Mesodermal cell (in vitro differentiated cells): ENCODE measurements around the gene CDC42EP2.

Source experiments
- H3K27ac ChIP-seq: 2 replicates; pipeline ENCODE4 v1.7.0; 2013; ENCODE audit warnings: mild to moderate bottlenecking, low read depth, low read length, moderate library complexity; ENCODE audit not compliant: severe bottlenecking
- H3K36me3 ChIP-seq: 2 replicates; pipeline ENCODE4 v1.7.1; 2013; ENCODE audit warnings: mild to moderate bottlenecking, low read length, moderate library complexity; ENCODE audit not compliant: control insufficient read depth, insufficient read depth
- H3K4me1 ChIP-seq: one replicate; pipeline ENCODE4 v1.7.1; 2013; ENCODE audit warnings: mild to moderate bottlenecking, low read length; ENCODE audit not compliant: insufficient read depth, control insufficient read depth, poor library complexity, severe bottlenecking
- H3K4me3 ChIP-seq: 2 replicates; pipeline ENCODE4 v1.7.0; 2013; ENCODE audit warnings: low read length, control low read depth, mild to moderate bottlenecking; ENCODE audit not compliant: insufficient read depth, poor library complexity, severe bottlenecking; ENCODE audit errors: extremely low read depth
- H3K9me3 ChIP-seq: 2 replicates; pipeline ENCODE4 v1.7.1; 2013; ENCODE audit warnings: mild to moderate bottlenecking, low read length, moderate library complexity; ENCODE audit not compliant: control insufficient read depth
- WGBS, 2 experiments: methylation state at CpG; one replicate each; pipeline ENCODE4 v1.1.5; 2013; ENCODE audit warnings: missing lambda C conversion rate in 2 of 2; ENCODE audit not compliant: insufficient coverage in 2 of 2; 5-methylcytosine and 5-hydroxymethylcytosine counted together

The CDC42EP2 gene

DNA sequence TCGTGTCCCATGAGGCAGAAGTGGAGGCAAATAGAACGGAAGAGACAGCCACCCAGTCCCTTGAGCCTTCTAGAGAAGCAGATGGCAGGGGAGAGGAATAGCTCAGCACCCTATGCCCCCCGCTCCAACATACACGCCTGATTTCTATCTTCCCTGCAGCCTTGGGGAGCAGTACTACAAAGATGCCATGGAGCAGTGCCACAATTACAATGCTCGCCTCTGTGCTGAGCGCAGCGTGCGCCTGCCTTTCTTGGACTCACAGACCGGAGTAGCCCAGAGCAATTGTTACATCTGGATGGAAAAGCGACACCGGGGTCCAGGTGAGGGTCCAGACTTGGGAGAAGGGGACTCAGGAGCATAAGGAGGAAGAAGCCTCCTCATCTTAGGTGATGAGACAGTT is 25.6 kb downstream of the CDC42EP2 start:
- Histone ChIP-seq H3K9me3 (no peaks in the 10 kb centered on the region), H3K4me1 (peaks cover 2% of the 10 kb centered on the region), H3K27ac (no peak overlapping the region), H3K36me3 (peaks cover 84% of the 10 kb centered on the region), H3K4me3 (no peak overlapping the region)
- WGBS, 2 experiments = 96% methylated on average over 9 to 11 of the region's 11 CpGs

GRCh38 chr11:65341856-65342255 is 27.2 kb downstream of the CDC42EP2 start:
- no peak overlapping the region for H3K27ac ChIP-seq
- peaks cover 2% of the 10 kb centered on the region for H3K4me1 ChIP-seq
- peaks cover 92% of the 10 kb centered on the region for H3K36me3 ChIP-seq
- no peaks in the 10 kb centered on the region for H3K9me3 ChIP-seq
- H3K4me3 ChIP-seq = no peak overlapping the region
- 100% methylated on average over 2 to 3 of the region's 3 CpGs for WGBS, 2 experiments

GRCh38 chr11:65351511-65351910 is 36.8 kb downstream of the CDC42EP2 start:
- H3K36me3 ChIP-seq = peaks cover 62% of the 10 kb centered on the region
- no peaks in the 10 kb centered on the region for H3K9me3 ChIP-seq
- H3K4me1 ChIP-seq = peaks cover 11% of the 10 kb centered on the region
- H3K4me3 ChIP-seq = no peak overlapping the region
- WGBS, 2 experiments = 95 to 100% methylated on average over 2 of the region's 2 CpGs
- no peak overlapping the region for H3K27ac ChIP-seq

DNA sequence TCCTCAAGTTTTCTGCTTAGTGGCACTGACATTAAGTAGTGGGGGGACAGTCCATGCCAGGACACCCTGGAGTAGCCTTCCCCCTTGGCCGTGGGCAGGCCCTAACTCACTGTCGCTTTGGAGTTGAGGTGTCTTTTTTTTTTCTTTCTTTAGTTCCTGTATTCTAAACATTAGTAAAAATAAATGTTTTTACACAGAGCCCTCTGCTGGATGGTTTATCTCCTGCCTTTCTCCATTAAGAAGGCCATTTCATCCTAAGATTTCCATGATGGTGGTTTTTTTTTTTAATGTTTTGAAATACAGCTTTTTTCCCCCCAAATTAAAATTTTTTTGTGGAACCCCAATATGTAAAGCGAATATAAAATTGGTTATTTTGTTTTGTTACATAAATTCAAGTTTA is 38.1 kb downstream of the CDC42EP2 start:
- H3K4me1 ChIP-seq = peaks cover 21% of the 10 kb centered on the region
- H3K36me3 ChIP-seq = peaks cover 49% of the 10 kb centered on the region
- H3K9me3 ChIP-seq = no peaks in the 10 kb centered on the region
- H3K4me3 ChIP-seq = no peak overlapping the region
- H3K27ac ChIP-seq = no peak overlapping the region
- WGBS, 2 experiments = no CpG with 5 or more reads among the region's 3 CpGs

DNA sequence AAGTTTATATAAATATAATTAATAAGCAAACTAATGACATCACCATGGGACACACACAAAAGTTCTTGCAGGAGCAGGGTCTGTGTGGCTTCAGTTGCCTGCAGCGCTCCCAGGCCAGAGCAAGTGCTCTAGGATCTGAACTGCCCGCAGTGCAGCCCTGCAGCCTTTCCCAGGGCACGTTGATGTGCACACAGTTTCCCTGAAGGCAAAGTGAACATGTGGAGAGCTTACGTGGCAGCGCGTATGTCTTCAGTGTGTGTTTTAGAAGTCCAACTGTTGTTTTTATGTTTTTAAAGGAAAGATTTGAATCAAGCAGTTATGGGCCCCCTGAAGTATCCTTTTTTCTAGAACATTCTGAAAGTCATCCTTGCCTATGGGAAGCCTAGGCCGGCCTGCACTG is 38.7 kb downstream of the CDC42EP2 start:
- peaks cover 25% of the 10 kb centered on the region for H3K4me1 ChIP-seq
- peaks cover 43% of the 10 kb centered on the region for H3K36me3 ChIP-seq
- no peak overlapping the region for H3K27ac ChIP-seq
- no peaks in the 10 kb centered on the region for H3K9me3 ChIP-seq
- WGBS, 2 experiments = 94 to 95% methylated on average over 7 of the region's 7 CpGs
- no peak overlapping the region for H3K4me3 ChIP-seq

GRCh38 chr11:65353900-65354264 is 39.2 kb downstream of the CDC42EP2 start:
- 42 to 56% methylated on average over 10 of the region's 16 CpGs for WGBS, 2 experiments
- Histone ChIP-seq H3K36me3 (peaks cover 38% of the 10 kb centered on the region), H3K4me3 (peak overlapping the region; percentile 47), H3K4me1 (peaks cover 25% of the 10 kb centered on the region), H3K27ac (peak overlapping the region; percentile 62), H3K9me3 (no peaks in the 10 kb centered on the region)

DNA sequence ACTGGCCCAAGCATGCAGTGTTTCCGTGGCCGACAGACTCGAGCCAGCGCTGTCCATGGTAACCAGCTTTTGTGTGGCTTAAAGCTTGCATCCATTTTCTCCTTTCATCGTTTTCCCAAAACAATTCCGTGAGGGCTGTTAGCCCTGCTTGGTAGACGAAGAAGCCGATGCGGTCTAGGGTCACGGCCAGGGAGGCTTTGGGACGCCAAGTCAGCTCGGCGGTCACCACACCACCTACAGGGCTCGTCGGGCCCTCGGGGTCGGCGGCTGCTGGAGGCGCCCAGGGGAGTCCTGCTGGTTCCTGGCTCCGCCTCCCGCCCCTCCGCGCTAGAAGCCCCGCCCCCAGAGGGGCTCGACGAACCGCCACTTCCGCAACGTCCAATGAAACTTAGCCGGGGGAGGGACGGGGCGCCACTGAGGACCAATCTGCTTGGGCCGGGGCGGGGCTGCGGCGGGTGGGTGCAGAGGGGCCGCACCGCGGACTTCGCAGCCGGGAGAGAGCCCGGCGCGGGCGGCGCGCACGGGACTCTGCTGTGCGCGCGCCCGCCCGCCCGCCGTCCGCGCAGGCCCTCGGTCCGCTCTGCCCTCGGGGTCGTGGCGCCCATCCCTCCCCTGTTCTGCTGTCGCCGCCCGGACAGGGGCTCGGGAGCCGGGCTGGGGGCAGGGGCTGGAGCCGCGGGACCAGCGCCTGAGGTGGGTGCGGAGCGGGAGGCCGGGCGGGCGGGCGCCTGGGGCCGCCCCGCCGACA is 39.8 kb downstream of the CDC42EP2 start, which contains the start of gene TIGD3:
Gene TIGD3, plus strand, starts transcription at position 487 of the 748 bp plus-strand sequence. CDS start 1,058 bp downstream, outside the sequence.
- 1% methylated on average over 57 to 72 of the region's 79 CpGs for WGBS, 2 experiments

GRCh38 chr11:65355013-65355775 is 40.5 kb downstream of the CDC42EP2 start:
- H3K4me1 ChIP-seq = peaks cover 25% of the 10 kb centered on the region
- peaks cover 25% of the 10 kb centered on the region for H3K36me3 ChIP-seq
- 5 to 6% methylated on average over 34 to 37 of the region's 47 CpGs for WGBS, 2 experiments
- no peaks in the 10 kb centered on the region for H3K9me3 ChIP-seq
- H3K27ac ChIP-seq = no peak overlapping the region
- peak overlapping the region; percentile 47 for H3K4me3 ChIP-seq

More for the DNA sequence above, 39.8 kb downstream of the CDC42EP2 start, which contains the start of gene TIGD3:
- H3K36me3 ChIP-seq = peaks cover 33% of the 10 kb centered on the region
- H3K4me3 ChIP-seq = peak within 1 kb of the TSS; percentile 47
- H3K4me1 ChIP-seq = peaks cover 25% of the 10 kb centered on the region
- no peaks in the 10 kb centered on the region for H3K9me3 ChIP-seq
- H3K27ac ChIP-seq = peak within 1 kb of the TSS; percentile 62

DNA sequence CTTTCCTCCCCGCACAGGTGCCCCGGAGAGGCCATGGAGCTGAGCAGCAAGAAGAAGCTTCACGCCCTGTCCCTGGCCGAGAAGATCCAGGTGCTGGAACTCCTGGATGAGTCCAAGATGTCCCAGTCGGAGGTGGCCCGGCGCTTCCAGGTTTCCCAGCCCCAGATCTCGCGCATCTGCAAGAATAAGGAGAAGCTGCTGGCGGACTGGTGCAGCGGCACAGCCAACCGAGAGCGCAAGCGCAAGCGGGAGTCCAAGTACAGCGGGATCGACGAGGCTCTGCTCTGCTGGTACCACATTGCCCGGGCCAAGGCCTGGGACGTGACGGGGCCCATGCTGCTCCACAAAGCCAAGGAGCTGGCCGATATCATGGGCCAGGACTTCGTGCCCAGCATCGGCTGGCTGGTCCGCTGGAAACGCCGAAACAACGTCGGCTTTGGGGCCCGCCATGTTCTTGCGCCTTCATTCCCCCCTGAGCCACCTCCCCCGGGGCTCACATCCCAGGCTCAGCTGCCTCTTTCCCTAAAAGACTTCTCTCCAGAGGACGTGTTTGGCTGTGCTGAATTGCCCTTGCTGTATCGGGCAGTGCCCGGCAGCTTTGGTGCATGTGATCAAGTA is 41.2 kb downstream of the CDC42EP2 start:
- H3K4me1 ChIP-seq = peaks cover 25% of the 10 kb centered on the region
- WGBS, 2 experiments = 73 to 76% methylated on average over 34 to 35 of the region's 35 CpGs
- H3K4me3 ChIP-seq = no peak overlapping the region
- no peak overlapping the region for H3K27ac ChIP-seq
- H3K36me3 ChIP-seq = peaks cover 18% of the 10 kb centered on the region
- no peaks in the 10 kb centered on the region for H3K9me3 ChIP-seq

- 93 to 95% methylated on average over 25 to 26 of the region's 30 CpGs for WGBS, 2 experiments
- Histone ChIP-seq H3K27ac (no peak overlapping the region), H3K4me3 (no peak overlapping the region), H3K36me3 (peaks cover 13% of the 10 kb centered on the region), H3K9me3 (no peaks in the 10 kb centered on the region), H3K4me1 (peaks cover 25% of the 10 kb centered on the region)
These were observed 41.8 kb downstream of the CDC42EP2 start for GRCh38 chr11:65356394-65356972.
